GM13977 (cell line): ENCODE data around the gene MET.
A peak's percentile ranks its signal among the peaks of the same experiment; 100 is the strongest.
"Not testable (repeated sequence)": the region's sequence is repeated elsewhere in the genome, so short reads cannot be mapped to it uniquely, and the experiment has no call there.

Source experiments
- DNase-seq: peaks from one replicate; pipeline ENCODE4 v3.0.0; 2012; ENCODE audit warnings: low spot score
- in situ Hi-C: fragments of 300-500 bp; cut with MboI; formaldehyde crosslinking; loops from one replicate; pipeline ENCODE4 v1.12.0; 2022; ENCODE audit warnings: low sequenced_read_pairs, low pct_unique_long_range_greater_than_20kb, mixed read lengths, inconsistent platforms; ENCODE audit not compliant: unreplicated experiment
- TF ChIP-seq, protein P1 (sequence below): IDR thresholded peaks from 2 replicates; pipeline ENCODE4 v1.5.1; 2012; ENCODE audit warnings: mild to moderate bottlenecking, control low read depth; ENCODE audit not compliant: insufficient read depth; ENCODE audit errors: extremely low read depth, missing control alignments

MET gene

DNA sequence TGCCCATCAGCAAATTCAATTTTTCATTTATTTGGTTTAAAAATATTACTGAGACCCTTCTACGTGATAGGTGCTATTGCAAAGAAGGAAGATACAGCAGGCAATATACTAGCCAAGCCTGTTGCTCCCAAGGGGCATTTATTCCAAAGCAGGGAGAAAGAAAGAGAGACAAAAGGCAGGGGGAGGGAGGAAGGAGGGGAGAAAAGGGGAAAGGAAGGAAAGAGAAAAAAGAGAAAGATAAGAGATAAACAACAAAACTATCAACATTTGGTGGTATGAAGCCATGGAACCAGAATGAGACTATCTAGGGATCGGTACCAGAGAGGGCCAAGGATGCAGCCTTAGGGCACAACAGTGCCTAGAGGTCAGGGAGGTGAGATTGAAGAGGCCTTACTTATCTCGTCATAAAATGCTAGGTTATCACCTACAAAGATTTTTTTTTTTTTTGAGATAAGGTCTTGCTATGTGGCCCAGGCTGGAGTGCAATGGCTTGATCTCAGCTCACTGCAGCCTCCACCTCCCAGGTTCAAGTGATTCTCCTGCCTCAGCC lies 135.1 kb downstream of the MET start:
- TF ChIP-seq, protein P1, sequence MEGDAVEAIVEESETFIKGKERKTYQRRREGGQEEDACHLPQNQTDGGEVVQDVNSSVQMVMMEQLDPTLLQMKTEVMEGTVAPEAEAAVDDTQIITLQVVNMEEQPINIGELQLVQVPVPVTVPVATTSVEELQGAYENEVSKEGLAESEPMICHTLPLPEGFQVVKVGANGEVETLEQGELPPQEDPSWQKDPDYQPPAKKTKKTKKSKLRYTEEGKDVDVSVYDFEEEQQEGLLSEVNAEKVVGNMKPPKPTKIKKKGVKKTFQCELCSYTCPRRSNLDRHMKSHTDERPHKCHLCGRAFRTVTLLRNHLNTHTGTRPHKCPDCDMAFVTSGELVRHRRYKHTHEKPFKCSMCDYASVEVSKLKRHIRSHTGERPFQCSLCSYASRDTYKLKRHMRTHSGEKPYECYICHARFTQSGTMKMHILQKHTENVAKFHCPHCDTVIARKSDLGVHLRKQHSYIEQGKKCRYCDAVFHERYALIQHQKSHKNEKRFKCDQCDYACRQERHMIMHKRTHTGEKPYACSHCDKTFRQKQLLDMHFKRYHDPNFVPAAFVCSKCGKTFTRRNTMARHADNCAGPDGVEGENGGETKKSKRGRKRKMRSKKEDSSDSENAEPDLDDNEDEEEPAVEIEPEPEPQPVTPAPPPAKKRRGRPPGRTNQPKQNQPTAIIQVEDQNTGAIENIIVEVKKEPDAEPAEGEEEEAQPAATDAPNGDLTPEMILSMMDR = no peak
- no peak for DNase-seq
- in situ Hi-C loops = loop anchor here (10.0 to 25.0 kb wide), 4 partner anchors 132 to 645 kb away; partner anchors contain the start of gene MET

- peak; percentile 40 for DNase-seq
- TF ChIP-seq, protein P1 = peak; percentile 59
- in situ Hi-C loops = loop anchor here (10.0 to 25.0 kb wide), 4 partner anchors 135 to 647 kb away; partner anchors contain the start of gene MET
These were observed 137.8 kb downstream of the MET start for GRCh38 chr7:116809636-116810266.

- in situ Hi-C loops = loop anchor here (25.0 kb wide), 2 partner anchors 548 to 648 kb away; no protein-coding TSS in a partner anchor
- TF ChIP-seq, protein P1 = no peak
- no peak for DNase-seq
These were observed 138.5 kb downstream of the MET start for GRCh38 chr7:116810267-116811116.

- no peak for DNase-seq
- TF ChIP-seq, protein P1 = no peak
- in situ Hi-C loops = loop anchor here (25.0 kb wide), 2 partner anchors 549 to 649 kb away; no protein-coding TSS in a partner anchor
These were observed 139.8 kb downstream of the MET start for GRCh38 chr7:116811768-116812167.

- in situ Hi-C loops = loop anchor here (25.0 kb wide), 2 partner anchors 551 to 651 kb away; no protein-coding TSS in a partner anchor
- TF ChIP-seq, protein P1 = no peak
- DNase-seq = no peak
These were observed 140.9 kb downstream of the MET start for GRCh38 chr7:116812860-116813259.

GRCh38 chr7:116813371-116813770 lies 141.4 kb downstream of the MET start:
- in situ Hi-C loops = loop anchor here (25.0 kb wide), 2 partner anchors 551 to 651 kb away; no protein-coding TSS in a partner anchor
- DNase-seq = not testable (repeated sequence)
